SU-DHL-6 (cell line): ENCODE data around the gene MFSD6.

ENCODE experiments used
- H2AFZ ChIP-seq: fragments of 200-600 bp; sonication (generic); 2 replicates; pipeline ENCODE4 v1.6.1; 2014; ENCODE audit warnings: low read depth, mild to moderate bottlenecking, moderate library complexity, mixed read lengths, antibody characterized with exemption, low read length; ENCODE audit not compliant: severe bottlenecking
- H3F3A ChIP-seq: fragments of 200-600 bp; shearing (Covaris generic); 2 replicates; pipeline ENCODE4 v1.6.0; 2016; ENCODE audit warnings: antibody characterized with exemption, mild to moderate bottlenecking; ENCODE audit not compliant: insufficient read depth
- H3K27ac ChIP-seq: fragments of 200-600 bp; sonication (generic); 2 replicates; pipeline ENCODE4 v1.5.1; 2016; ENCODE audit warnings: low read depth, mild to moderate bottlenecking, low read length, moderate library complexity, mixed read lengths
- H3K27me3 ChIP-seq: fragments of 200-600 bp; sonication (generic), shearing (Covaris generic); 2 replicates; pipeline ENCODE4 v1.6.0; 2014; ENCODE audit warnings: mild to moderate bottlenecking, low read length
- H3K36me3 ChIP-seq: fragments of 200-600 bp; sonication (generic); 2 replicates; pipeline ENCODE4 v1.6.1; 2014; ENCODE audit warnings: mild to moderate bottlenecking, low read length, mixed read lengths
- H3K4me2 ChIP-seq: fragments of 300-600, 200-600 bp; shearing (Covaris generic), sonication (generic); 2 replicates; pipeline ENCODE4 v1.6.0; 2014; ENCODE audit warnings: low read length, low read depth, mild to moderate bottlenecking; ENCODE audit not compliant: poor library complexity, severe bottlenecking
- H3K4me3 ChIP-seq: fragments of 200-600 bp; sonication (generic); 2 replicates; pipeline ENCODE4 v1.5.1; 2014; ENCODE audit warnings: antibody characterized with exemption, low read length, mild to moderate bottlenecking, mixed read lengths; ENCODE audit not compliant: insufficient read depth, poor library complexity, severe bottlenecking
- H3K79me2 ChIP-seq: fragments of 200-600 bp; sonication (generic); 2 replicates; pipeline ENCODE4 v1.6.1; 2014; ENCODE audit warnings: mild to moderate bottlenecking, low read length, moderate library complexity; ENCODE audit not compliant: insufficient read depth
- H3K9ac ChIP-seq: fragments of 200-600 bp; sonication (generic); 2 replicates; pipeline ENCODE4 v1.7.0; 2014; ENCODE audit warnings: mild to moderate bottlenecking, low read length
- H3K9me2 ChIP-seq: fragments of 200-600 bp; sonication (generic); replicated peaks from 2 replicates; pipeline ENCODE4 v1.6.1; 2014; ENCODE audit warnings: low read length; ENCODE audit not compliant: insufficient read depth
- H3K9me3 ChIP-seq: fragments of 200-600 bp; sonication (generic); 2 replicates; pipeline ENCODE4 v1.6.1; 2014; ENCODE audit warnings: low read length, mixed read lengths; ENCODE audit not compliant: insufficient read depth
- H4K20me1 ChIP-seq: fragments of 200-600 bp; sonication (generic); 2 replicates; pipeline ENCODE4 v1.6.1; 2014; ENCODE audit warnings: low read depth, mild to moderate bottlenecking, antibody characterized with exemption, low read length, moderate library complexity, mixed read lengths
- CTCF ChIP-seq: fragments of 200-600 bp; sonication (generic); IDR thresholded peaks from one replicate; pipeline ENCODE4 v1.5.1; 2017; ENCODE audit warnings: antibody characterized with exemption, mild to moderate bottlenecking, low read length, moderate library complexity; ENCODE audit not compliant: insufficient read depth, poor library complexity, severe bottlenecking
- EZH2phosphoT487 ChIP-seq: fragments of 200-600 bp; sonication (generic), shearing (Covaris generic); conservative IDR thresholded peaks from 2 replicates; pipeline ENCODE4 v1.6.1; 2018; ENCODE audit warnings: mild to moderate bottlenecking, antibody characterized with exemption, low read length, moderate library complexity, mixed read lengths

MFSD6 gene

GRCh38 chr2:190413421-190413820 is 5.3 kb downstream of the MFSD6 start:
- Histone ChIP-seq H2AFZ (no peak overlapping the region), H3K4me2 (no peak overlapping the region), H3K9ac (no peak overlapping the region), H4K20me1 (peaks cover 4% of the 10 kb centered on the region; the same call in 1 of the 2 replicates), H3K9me3 (no peaks in the 10 kb centered on the region), H3K4me3 (no peak overlapping the region), H3K27me3 (no peaks in the 10 kb centered on the region), H3F3A (no peaks in the 10 kb centered on the region), H3K79me2 (0 out of 2 replicates have a peak, but pooled peaks cover 5% of the 10 kb centered on the region), H3K9me2 (no peaks in the 10 kb centered on the region), H3K36me3 (no peaks in the 10 kb centered on the region), H3K27ac (no peak overlapping the region)
- TF ChIP-seq CTCF (no peak), EZH2phosphoT487 (no peak)

GRCh38 chr2:190415251-190415650 is 7.1 kb downstream of the MFSD6 start:
- no peaks in the 10 kb centered on the region for H3K9me3 ChIP-seq
- no peaks in the 10 kb centered on the region for H3F3A ChIP-seq
- no peaks in the 10 kb centered on the region for H3K27me3 ChIP-seq
- no peak overlapping the region for H3K4me2 ChIP-seq
- H3K4me3 ChIP-seq = no peak overlapping the region
- no peaks in the 10 kb centered on the region for H3K79me2 ChIP-seq
- H3K36me3 ChIP-seq = no peaks in the 10 kb centered on the region
- TF ChIP-seq CTCF = no peak
- no peak for TF ChIP-seq EZH2phosphoT487
- no peaks in the 10 kb centered on the region for H3K9me2 ChIP-seq
- peaks cover 4% of the 10 kb centered on the region; the same call in 1 of the 2 replicates for H4K20me1 ChIP-seq
- H2AFZ ChIP-seq = no peak overlapping the region
- no peak overlapping the region for H3K27ac ChIP-seq
- no peak overlapping the region for H3K9ac ChIP-seq

GRCh38 chr2:190415794-190416775 is 7.9 kb downstream of the MFSD6 start:
- no peaks in the 10 kb centered on the region for H3K9me3 ChIP-seq
- TF ChIP-seq EZH2phosphoT487 (no peak), CTCF (no peak)
- no peaks in the 10 kb centered on the region for H3F3A ChIP-seq
- H3K4me3 ChIP-seq = no peak overlapping the region
- no peaks in the 10 kb centered on the region for H3K9me2 ChIP-seq
- H3K27me3 ChIP-seq = no peaks in the 10 kb centered on the region
- H3K4me2 ChIP-seq = no peak overlapping the region
- H4K20me1 ChIP-seq = peaks cover 4% of the 10 kb centered on the region; the same call in 1 of the 2 replicates
- H3K27ac ChIP-seq = no peak overlapping the region
- H2AFZ ChIP-seq = no peak overlapping the region
- H3K36me3 ChIP-seq = no peaks in the 10 kb centered on the region
- no peak overlapping the region for H3K9ac ChIP-seq
- H3K79me2 ChIP-seq = no peaks in the 10 kb centered on the region
